ENCODE data around the gene DKK2.

DKK2 gene, protein sequence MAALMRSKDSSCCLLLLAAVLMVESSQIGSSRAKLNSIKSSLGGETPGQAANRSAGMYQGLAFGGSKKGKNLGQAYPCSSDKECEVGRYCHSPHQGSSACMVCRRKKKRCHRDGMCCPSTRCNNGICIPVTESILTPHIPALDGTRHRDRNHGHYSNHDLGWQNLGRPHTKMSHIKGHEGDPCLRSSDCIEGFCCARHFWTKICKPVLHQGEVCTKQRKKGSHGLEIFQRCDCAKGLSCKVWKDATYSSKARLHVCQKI
- long read RNA-seq, result 0 reads

- peak in 1 of 2 experiments; percentile 50 for DNase-seq (ENCODE audit: low read depth in 1 of 2, low spot score in 1 of 2)
- no peak within 1 kb of the TSS for H3K27ac ChIP-seq (replicated peaks)
- TF ChIP-seq, protein P1, sequence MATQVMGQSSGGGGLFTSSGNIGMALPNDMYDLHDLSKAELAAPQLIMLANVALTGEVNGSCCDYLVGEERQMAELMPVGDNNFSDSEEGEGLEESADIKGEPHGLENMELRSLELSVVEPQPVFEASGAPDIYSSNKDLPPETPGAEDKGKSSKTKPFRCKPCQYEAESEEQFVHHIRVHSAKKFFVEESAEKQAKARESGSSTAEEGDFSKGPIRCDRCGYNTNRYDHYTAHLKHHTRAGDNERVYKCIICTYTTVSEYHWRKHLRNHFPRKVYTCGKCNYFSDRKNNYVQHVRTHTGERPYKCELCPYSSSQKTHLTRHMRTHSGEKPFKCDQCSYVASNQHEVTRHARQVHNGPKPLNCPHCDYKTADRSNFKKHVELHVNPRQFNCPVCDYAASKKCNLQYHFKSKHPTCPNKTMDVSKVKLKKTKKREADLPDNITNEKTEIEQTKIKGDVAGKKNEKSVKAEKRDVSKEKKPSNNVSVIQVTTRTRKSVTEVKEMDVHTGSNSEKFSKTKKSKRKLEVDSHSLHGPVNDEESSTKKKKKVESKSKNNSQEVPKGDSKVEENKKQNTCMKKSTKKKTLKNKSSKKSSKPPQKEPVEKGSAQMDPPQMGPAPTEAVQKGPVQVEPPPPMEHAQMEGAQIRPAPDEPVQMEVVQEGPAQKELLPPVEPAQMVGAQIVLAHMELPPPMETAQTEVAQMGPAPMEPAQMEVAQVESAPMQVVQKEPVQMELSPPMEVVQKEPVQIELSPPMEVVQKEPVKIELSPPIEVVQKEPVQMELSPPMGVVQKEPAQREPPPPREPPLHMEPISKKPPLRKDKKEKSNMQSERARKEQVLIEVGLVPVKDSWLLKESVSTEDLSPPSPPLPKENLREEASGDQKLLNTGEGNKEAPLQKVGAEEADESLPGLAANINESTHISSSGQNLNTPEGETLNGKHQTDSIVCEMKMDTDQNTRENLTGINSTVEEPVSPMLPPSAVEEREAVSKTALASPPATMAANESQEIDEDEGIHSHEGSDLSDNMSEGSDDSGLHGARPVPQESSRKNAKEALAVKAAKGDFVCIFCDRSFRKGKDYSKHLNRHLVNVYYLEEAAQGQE (IDR thresholded peaks at IDR 0.05; ENCODE audit: insufficient replicate concordance, low read depth), result no peak
- no peak for TF ChIP-seq SPI1 (IDR thresholded peaks at IDR 0.05; ENCODE audit: borderline replicate concordance, low read depth)
- peak within 1 kb of the TSS; percentile 63 for H3K4me3 ChIP-seq (replicated peaks; ENCODE audit: insufficient read depth, low read length)
- peaks cover 31% of the 10 kb centered on the region for H3K27me3 ChIP-seq (ENCODE audit: insufficient read depth, poor library complexity, severe bottlenecking)
Observed at GRCh38 chr4:107035819-107036583, at the start of gene DKK2. Gene DKK2, minus strand, starts transcription at chr4:107036313. Its CDS starts 722 bp downstream, at chr4:107035591.

GRCh38 chr4:107077192-107077591 lies 41.1 kb upstream of the DKK2 start:
- no peak for DNase-seq (ENCODE audit: low read depth in 1 of 2, low spot score in 1 of 2)
- no peak overlapping the region for H3K27ac ChIP-seq (replicated peaks)
- H3K27me3 ChIP-seq (ENCODE audit: insufficient read depth, poor library complexity, severe bottlenecking), result no peaks in the 10 kb centered on the region
- no peak for TF ChIP-seq POLR2AphosphoS5 (IDR thresholded peaks at IDR 0.05; ENCODE audit: low read depth)
- TF ChIP-seq, protein P2, sequence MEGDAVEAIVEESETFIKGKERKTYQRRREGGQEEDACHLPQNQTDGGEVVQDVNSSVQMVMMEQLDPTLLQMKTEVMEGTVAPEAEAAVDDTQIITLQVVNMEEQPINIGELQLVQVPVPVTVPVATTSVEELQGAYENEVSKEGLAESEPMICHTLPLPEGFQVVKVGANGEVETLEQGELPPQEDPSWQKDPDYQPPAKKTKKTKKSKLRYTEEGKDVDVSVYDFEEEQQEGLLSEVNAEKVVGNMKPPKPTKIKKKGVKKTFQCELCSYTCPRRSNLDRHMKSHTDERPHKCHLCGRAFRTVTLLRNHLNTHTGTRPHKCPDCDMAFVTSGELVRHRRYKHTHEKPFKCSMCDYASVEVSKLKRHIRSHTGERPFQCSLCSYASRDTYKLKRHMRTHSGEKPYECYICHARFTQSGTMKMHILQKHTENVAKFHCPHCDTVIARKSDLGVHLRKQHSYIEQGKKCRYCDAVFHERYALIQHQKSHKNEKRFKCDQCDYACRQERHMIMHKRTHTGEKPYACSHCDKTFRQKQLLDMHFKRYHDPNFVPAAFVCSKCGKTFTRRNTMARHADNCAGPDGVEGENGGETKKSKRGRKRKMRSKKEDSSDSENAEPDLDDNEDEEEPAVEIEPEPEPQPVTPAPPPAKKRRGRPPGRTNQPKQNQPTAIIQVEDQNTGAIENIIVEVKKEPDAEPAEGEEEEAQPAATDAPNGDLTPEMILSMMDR (IDR thresholded peaks at IDR 0.05; ENCODE audit: insufficient read depth, low read length), result no peak
- TF ChIP-seq SPI1 (IDR thresholded peaks at IDR 0.05; ENCODE audit: borderline replicate concordance, low read depth), result no peak
- TF ChIP-seq, protein P1 (IDR thresholded peaks at IDR 0.05; ENCODE audit: insufficient replicate concordance, low read depth), result no peak
- TF ChIP-seq GABPA (IDR thresholded peaks at IDR 0.05; ENCODE audit: low read depth), result no peak
- H3K4me3 ChIP-seq (replicated peaks; ENCODE audit: insufficient read depth, low read length), result no peak overlapping the region

DNA sequence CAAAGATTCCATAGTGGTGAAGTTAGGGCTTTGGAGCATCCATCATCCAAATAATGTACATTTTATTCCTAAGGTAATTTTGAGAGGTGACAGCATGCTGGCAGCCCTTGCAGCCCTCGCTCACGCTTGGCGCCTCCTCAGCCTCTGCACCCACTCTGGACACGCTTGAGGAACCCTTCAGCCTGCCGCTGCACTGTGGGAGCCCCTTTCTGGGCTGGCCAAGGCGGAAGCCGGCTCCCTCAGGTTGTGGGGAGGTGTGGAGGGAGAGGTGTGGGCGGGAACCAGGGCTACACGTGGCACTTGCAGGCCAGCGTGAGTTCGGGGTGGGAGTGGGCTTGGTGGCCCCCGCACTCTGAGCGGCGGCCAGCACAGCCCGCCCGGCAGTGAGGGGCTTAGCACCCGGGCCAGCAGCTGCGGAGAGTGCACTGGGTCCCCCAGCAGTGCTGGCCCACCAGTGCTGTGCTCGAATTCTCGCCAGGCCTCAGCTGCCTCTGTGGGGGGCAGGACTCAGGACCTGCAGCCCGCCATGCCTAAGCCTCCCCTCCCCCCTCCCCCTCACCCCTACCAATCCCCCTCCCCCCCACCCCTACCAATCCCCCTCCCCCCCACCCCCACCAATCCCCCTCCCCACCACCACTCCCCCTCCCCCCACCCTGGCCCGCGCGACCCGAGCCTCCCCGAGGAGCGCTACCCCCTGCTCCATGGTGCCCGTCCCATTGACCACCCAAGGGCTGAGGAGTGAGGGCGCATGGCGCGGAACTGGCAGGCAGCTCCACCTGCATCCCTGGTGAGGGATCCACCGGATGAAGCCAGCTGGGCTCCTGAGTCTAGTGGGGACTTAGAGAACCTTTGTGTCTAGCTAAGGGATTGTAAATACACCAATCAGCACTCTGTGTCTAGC lies 37.0 kb upstream of the DKK2 start:
- no peak for DNase-seq (ENCODE audit: low read depth in 1 of 2, low spot score in 1 of 2)
- no peak overlapping the region for H3K4me3 ChIP-seq (replicated peaks; ENCODE audit: insufficient read depth, low read length)
- TF ChIP-seq SPI1 (IDR thresholded peaks at IDR 0.05; ENCODE audit: borderline replicate concordance, low read depth) (no peak), GABPA (IDR thresholded peaks at IDR 0.05; ENCODE audit: low read depth) (no peak), POLR2AphosphoS5 (IDR thresholded peaks at IDR 0.05; ENCODE audit: low read depth) (no peak)
- TF ChIP-seq, protein P2 (IDR thresholded peaks at IDR 0.05; ENCODE audit: insufficient read depth, low read length), result no peak
- TF ChIP-seq, protein P1 (IDR thresholded peaks at IDR 0.05; ENCODE audit: insufficient replicate concordance, low read depth), result no peak
- H3K27ac ChIP-seq (replicated peaks), result no peak overlapping the region
- no peaks in the 10 kb centered on the region for H3K27me3 ChIP-seq (ENCODE audit: insufficient read depth, poor library complexity, severe bottlenecking)
